Adipose tissue (tissue), 3 donors: ENCODE data around the gene TEX53. TPM values are rescaled to one million over a fixed set of nuclear protein-coding genes. Genes with fewer than 3 reads are reported as not detected.

Source experiments
- H3K27ac ChIP-seq: one replicate; pipeline ENCODE4 v1.5.1; 2013; ENCODE audit warnings: low read depth, low read length
- WGBS, 3 donors: extraction: QIAGEN DNeasy Blood & Tissue Kit; methylation state at CpG; one replicate each; pipeline ENCODE4 v1.1.7; 2013; 5-methylcytosine and 5-hydroxymethylcytosine counted together
- polyA plus RNA-seq, 3 donors: library from polyadenylated mRNA; stranded (reverse); fragments of 200-250 nt; gene quantifications; one replicate each; pipeline ENCODE4 v1.2.3, GENCODE V29; 2013
- donor health status: healthy with polysubstance abuse.
- donor health status: Bipolar disorder and iron deficiency.
- donor health status: healthy.

The TEX53 gene
- polyA plus RNA-seq, 3 donors, result not detected

DNA sequence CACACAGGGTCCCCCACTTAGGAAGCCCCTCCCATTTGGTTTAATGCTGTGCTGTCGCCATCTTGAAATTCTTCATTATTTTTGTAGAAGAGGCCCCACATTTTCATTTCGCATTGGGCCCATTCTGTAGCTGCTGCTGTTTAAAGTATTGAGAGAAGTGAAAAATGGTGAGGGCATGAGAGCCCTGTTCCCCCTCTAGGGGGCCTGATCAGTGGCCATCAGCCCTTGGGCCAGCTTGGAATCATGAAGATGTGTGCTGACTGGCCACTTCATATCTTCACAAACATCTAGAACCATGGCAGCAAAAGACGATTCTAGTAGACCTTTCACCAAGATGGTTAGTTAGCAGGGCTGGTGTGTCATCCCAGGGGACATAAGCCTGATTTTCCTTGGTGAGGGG, 43.2 kb downstream of the TEX53 start:
- no peak overlapping the region for H3K27ac ChIP-seq

DNA sequence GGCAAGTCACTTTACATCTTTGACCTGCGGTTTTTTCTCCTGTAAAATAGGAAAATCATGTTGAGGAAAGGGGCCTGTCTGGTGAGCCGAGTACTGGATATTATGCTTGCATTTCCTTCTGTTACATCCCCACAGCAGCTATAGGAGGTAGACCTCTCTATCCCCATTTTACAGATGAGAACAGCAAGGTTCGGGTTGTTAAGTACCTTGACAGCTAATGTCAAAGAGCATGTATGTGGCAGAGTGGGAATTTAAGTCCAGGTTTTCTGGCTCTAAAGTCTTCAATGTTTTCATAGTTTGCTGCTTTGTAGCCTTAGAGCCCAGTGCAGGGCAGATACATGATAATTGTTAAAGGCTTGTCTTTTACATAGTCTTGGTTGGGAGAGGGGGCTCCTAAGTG, 43.7 kb downstream of the TEX53 start:
- WGBS, 3 donors, result 63 to 67% (median 65%) methylated on average over 3 of the region's 3 CpGs
- no peak overlapping the region for H3K27ac ChIP-seq

More for the DNA sequence above, 43.2 kb downstream of the TEX53 start:
- 88 to 92% (median 90%) methylated on average over 3 of the region's 3 CpGs for WGBS, 3 donors

DNA sequence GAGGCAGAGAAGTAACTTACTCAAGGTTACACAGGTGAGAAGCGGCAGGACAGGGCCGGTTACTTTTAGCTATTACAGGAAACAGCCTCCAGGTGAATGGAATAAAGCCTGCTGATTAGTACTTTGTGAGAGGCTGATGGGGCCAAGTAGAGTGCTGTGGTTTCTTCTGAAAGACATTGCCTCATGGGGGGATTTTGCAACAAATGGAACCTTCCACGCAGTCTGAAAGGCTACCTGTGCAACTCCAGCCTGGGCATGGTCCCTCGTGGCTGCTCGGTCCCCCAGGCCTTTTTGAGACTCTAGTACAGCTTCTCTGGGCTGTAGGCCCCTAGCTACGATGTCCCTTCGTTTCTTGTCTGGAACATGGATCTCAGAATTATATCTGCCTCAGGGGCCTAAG, 44.5 kb downstream of the TEX53 start:
- 77 to 87% (median 79%) methylated on average over 7 of the region's 7 CpGs for WGBS, 3 donors
- H3K27ac ChIP-seq, result no peak overlapping the region

DNA sequence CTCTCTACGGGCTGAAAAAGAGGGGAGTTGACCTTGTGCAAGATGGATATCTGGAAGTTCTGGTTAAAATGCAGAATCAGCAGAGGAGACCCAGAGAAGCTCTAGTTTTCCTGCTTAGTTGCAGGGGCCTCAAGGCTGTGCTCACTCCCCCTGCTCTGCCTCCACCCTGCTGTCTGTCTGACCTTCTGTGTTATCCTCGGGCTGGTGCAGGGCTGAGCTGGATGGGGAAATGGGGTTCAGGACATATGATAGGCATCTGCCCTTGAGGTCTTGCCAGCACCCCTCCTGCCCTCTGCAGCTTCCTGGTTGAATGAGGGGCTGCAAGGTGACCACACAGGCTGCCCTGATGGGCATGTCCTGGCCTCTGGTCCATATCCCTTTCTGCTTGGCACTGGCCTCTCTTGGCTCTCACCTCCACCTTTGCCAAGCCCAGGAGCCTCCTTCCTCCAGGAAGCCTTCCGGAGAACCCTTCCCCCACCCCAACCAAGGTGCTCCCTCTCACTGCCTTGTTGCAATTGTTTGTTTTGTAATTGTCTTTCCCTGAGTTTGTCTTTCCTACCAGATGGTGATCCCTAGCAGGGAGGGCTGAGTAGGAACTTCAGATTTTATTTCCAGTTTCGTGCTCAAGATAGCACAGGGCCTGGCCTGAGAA, 45.2 kb downstream of the TEX53 start:
- 32 to 42% (median 39%) methylated on average over 4 of the region's 4 CpGs for WGBS, 3 donors
- no peak overlapping the region for H3K27ac ChIP-seq

DNA sequence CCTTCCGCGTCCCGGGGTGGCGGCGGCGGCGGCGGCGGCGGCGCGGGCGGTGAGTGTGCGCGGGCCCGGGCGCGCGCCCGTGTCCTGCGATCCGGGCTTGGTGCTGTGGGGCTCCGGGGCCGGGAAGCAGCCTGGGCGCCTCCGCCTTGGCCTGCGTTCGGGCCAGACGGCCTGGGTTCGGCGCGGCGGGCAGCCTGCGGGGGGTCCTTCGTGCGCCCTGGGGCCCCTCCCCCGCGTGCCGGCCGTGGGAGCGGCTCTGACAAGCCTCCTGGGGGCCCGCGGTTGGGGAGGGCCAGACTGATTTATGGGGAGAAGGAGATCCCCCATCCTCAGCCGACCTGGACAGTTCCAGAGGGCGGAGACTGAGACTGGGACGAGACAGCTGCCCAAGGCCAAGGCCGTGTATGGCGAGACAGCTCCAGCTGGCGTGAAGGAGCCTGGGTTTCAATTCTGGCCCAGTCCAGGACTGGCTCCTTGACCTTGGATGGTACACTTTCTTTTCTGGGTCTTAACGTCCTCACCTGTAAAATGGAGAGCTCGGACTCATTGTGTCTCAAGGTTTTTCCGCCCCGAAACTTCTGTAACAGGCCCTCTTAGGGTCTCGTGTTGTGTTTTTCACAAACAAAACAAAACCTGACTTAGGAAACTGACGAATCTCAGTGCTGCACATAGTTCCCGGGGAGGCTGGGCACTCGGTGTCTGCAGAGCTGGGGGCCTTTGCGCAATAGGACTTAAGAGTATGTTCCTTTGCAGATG, 45.9 kb downstream of the TEX53 start:
- WGBS, 3 donors, result 2 to 4% (median 3%) methylated on average over 31 to 58 of the region's 58 CpGs
- H3K27ac ChIP-seq, result no peak overlapping the region

DNA sequence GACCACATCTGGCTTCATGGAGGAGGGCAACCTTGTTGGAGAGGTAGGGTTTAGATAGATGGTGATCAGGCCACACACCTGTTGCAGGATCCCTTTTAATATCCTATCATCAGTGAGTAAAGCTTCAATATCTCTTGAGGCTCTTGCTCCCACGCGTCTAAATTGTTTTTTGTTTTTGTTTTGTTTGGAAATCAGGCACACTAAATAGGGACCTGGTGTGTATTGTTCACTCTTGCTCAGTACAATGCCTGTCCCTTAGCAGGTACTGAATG, 49.1 kb downstream of the TEX53 start:
- no peak overlapping the region for H3K27ac ChIP-seq
- WGBS, 3 donors, result 89 to 95% (median 91%) methylated on average over 2 of the region's 2 CpGs

DNA sequence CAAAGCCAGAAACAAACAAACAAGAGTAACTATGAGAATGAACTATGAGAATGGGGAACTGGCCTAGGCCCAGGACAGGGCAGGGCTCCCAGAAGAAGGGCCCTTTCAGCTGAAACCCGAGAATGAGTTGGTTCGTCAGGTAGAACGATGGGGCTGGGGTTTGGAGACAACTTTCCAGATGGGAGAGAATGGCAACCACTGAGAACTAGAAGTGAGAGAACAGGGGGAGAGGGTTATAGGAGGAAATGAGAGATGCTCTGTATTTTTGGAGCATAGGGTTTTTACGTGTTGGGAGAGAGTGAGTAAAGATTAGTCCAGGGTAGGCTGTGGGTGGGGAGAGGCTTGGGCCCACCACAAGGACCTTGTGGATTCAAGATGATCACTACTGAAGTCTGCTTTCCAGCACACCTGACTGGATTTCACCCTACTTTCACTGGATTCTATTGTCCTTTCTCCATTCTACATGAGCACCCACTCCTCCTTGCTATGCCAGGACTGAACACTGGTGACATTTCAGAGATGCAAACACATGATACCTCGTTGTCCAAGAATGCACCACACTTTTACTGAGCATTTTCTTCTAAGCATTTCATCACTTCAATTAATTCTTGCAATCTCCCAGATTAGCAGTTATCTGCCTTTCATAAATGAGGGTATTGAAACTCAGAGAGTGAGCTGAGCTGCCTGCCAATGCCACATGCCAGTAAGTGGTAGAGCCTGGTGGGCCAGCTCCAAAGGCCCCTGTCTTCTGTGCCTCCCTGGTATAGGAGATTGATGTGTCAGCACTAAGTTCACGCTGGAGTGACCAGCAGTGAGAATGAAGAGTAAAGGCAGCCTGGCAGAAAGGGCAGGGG, 49.7 kb downstream of the TEX53 start:
- WGBS, 3 donors, result 84 to 90% (median 87%) methylated on average over 6 of the region's 6 CpGs
- no peak overlapping the region for H3K27ac ChIP-seq

DNA sequence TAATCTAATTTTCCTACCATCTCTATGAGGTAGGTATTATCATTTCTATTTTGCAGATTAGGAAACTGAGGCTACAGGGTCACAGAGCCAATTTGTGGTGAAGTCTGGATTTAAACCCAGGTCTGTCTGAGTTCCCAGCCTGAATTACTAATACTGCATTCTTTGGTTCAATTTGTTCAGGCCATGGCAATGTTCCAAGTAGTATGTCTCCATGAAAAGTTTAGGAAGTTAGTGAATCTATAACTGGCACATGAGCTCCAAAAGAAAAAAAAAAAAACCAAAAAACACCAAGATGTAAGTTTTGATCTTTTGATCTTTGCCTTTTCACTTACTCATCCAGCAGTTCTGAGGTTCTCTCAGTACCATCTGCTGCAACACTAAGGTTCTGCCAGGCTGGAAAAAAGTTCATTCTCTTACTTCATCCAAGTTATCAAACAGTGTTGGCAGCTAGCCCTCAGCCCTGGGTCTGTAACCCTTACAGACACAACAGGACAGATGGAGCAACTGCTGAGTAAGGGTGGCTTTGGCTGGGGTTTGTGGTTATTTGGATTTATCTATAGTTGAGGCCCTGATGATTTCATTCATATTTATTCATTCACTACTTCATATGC, 50.9 kb downstream of the TEX53 start:
- no peak overlapping the region for H3K27ac ChIP-seq

Other genes starting within 250 kb of the TEX53 start
- 1 to 10 TPM; 2.6 to 8.5 (median 7.0) TPM for gene WHRN, start 152.3 kb downstream of the TEX53 start, polyA plus RNA-seq
- gene ATP6V1G1, start 70.0 kb downstream of the TEX53 start, polyA plus RNA-seq, result 100 to 1,000 TPM in 1 of 3 donors, 10 to 100 TPM in 2; 62.5 to 133 (median 92.3) TPM
- 10 to 100 TPM in 1 of 3 donors, 1 to 10 TPM in 2; 3.1 to 14.2 (median 4.5) TPM for gene TMEM268, start 46.5 kb downstream of the TEX53 start, polyA plus RNA-seq
- gene TEX48, start 24.4 kb upstream of the TEX53 start, polyA plus RNA-seq, result not detected
- gene TNFSF15, start 148.2 kb upstream of the TEX53 start, polyA plus RNA-seq, result under 1 TPM in 2 of 3 donors, not detected in 1; 0.01 to 0.16 TPM